Right ventricle myocardium inferior (tissue), 1 donor: Measurements from ENCODE around the gene DDX54. TPM values are rescaled to one million over a fixed set of nuclear protein-coding genes. Genes with fewer than 3 reads are reported as not detected.
"Not testable (repeated sequence)": the region's sequence is repeated elsewhere in the genome, so short reads cannot be mapped to it uniquely, and the experiment has no call there.

Experiments used
- ATAC-seq: fragments of 200-7000 bp; cut with Tn5 transposase; one replicate; pipeline ENCODE4 v1.9.1; 2020; ENCODE audit warnings: mild to moderate bottlenecking, moderate library complexity
- DNase-seq: peaks from one replicate; pipeline ENCODE4 v3.0.0; 2021; ENCODE audit errors: missing footprints
- intact Hi-C: fragments of 100-400 bp; cut with DNase I; formaldehyde crosslinking; loops from one replicate; pipeline ENCODE4 v1.11.0; 2022
- total RNA-seq: library from RNA; stranded (reverse); fragmentation: NEBNext Ultra II Directional; extraction: Animal tissue kit (Norgen Biotek cat#: 25700); gene quantifications from one replicate; pipeline ENCODE4 v1.2.1, GENCODE V29; 2021
- donor health status: DM: no; HTN: yes; CAD: no; lungs with severe emphysema.

The DDX54 gene
- total RNA-seq, 1 donor from 2014 or later: 38.5 TPM

DNA sequence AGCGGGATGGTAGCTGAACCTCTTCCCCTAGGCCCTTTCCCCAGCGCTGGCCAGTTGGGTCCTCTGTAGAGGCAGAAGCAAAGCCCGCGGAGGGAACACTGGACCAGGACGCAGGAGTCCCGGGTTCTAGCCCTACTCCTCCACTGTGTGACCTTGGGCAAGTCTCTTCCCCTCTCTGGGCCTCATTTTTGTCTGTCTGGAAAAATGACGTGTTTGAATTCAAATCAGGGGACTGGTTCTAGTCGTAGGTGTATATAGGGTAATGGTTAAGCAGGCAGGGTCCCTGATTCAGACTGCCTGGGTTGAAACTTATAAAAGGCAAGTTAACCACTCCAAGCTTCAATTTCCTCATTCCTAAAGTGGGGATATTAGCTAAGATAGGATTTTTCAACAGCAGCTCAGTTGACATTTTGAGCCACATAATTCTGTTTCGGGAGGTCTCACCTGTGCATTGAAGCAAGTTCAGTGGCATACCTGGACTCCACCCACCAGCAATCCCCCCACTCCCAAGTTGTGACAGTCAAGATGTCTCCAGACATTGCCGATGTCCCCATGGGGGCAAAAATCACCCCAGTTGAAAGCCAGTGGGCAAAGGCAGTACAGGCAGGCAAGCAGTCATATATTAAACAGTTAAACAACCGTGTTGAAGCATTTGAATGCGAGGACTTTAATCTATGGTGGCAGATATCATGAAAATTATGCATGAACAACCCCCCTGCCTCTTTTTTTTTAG is 36.9 kb upstream of the DDX54 start:
- DNase-seq (no peak), ATAC-seq (no peak)
- intact Hi-C loops: loop anchor here (2.0 to 5.0 kb wide), 2 partner anchors 25 to 50 kb away; no protein-coding TSS in a partner anchor

DNA sequence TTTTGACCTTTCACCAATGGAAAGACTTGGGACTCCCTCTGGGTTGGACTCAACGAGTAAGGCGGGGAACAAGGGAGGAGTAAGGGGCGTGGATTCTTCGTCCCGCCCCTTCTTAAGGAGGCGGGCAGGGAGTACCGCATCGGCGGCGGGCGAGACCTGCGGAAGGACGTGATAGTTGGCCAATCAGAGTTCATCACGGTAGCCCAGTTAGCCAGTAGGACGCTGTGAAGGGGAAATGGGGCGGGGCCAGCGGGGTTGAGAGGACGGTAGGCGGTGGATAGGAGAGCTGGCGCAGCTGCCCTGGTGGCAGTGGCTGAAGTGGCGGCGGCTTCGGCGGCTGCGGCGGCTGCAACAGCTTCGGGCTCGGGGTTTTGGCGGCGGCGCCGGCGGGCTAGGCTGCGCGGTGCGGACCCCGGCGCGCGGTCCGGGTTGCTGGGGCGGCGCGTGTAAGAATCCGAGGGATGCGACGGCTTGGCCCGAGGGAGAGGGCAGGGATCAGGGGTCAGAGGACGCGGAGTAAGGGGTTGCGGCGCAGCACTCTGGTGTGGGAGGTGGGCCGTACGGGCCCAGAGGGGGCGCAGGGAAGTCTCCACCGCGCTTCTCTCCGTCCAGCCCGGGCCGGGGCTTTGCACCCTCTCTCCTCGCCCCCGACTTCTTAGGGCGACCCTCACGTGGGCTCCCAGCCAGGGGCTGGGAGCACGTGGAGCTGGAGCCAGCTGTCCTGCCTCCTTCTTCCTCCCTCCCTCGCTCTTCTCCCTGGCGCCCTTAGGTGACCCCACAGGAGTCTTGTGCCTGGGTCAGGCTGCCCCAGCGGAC is 36.1 kb upstream of the DDX54 start, which contains the start of gene TPCN1:
Gene TPCN1 (plus strand): TSS at position 284 of the 816 bp plus-strand sequence. CDS start 5,389 bp downstream, outside the sequence.
- ATAC-seq: peak; percentile 96
- intact Hi-C loops: loop anchor here (5.0 kb wide), 1 partner anchor 51 kb away; no protein-coding TSS in a partner anchor
- peak; percentile 100 for DNase-seq

DNA sequence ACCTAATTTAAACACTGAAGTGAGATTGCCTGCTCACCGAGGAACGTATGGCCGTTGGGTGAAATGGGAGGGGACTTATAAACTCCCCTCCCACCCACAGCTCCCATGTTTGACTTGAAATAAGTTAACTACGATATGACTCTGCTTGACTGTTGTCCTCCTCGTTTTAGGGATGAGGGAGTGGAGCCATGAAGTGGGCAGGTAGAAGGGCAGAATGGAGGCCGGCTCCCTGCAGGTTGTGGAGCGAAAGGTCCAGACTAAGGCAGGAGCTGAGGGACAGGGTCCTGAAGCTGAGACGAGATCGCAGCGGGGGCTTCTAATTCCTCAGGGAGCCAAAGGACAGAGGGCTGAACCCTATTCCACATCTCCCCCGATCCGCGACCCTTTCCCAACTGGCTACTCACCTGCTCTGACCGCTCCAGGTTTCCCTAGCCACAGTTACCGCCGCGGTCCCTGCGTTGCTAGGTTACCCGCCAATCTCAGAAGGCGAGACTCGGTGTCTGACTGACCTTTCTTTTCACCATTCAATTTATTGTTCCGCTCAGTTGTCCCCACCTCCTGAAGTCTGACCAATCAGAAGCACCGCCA is 35.4 kb upstream of the DDX54 start:
- DNase-seq (no peak), ATAC-seq (no peak)
- intact Hi-C loops: loop anchor here (5.0 kb wide), 1 partner anchor 52 kb away; no protein-coding TSS in a partner anchor

DNA sequence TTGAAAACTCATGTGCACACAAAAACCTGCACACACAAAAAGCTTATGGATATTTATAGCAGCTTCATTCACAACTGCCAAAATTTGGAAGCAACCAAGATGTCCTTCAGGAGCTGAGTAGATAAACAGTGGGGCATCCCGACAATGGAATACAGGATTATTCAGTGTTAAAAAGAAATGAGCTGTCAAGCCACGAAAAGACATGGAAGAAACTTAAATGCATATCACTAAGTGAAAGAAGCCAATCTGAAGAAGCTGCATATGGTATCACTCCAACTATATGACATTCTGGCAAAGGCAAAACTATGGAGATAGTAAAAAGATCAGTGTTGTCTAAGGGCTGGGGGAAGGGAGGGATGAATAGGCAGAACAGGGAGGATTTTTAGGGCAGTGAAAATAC is 30.7 kb upstream of the DDX54 start:
- DNase-seq (no peak), ATAC-seq (no peak)
- intact Hi-C loops: no loop called here

DNA sequence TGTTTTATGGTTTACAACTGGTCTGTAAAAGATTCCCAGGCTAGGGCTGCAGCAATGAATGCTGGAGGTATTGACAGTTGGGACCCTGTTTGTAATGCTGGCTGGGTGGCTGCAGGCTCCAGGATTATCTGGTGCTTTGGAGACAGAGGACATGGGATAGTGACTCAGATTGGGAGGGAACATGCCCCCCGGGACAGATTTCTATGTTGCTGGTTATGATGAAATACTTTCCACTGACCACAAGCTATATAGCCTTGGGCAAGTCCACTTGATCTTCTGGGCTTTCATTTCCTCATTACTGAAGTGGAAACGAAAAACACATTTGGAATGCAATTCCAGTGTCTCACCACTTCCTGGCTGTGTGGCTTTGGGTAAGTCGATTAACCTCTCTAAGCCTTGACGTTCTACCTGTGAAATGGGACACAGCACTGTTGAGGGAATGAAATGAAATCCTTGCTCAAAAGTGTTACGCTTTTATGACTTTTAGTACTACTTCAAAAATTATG is 29.7 kb upstream of the DDX54 start:
- peak; percentile 97 for ATAC-seq
- DNase-seq: no peak
- intact Hi-C loops: no loop called here

DNA sequence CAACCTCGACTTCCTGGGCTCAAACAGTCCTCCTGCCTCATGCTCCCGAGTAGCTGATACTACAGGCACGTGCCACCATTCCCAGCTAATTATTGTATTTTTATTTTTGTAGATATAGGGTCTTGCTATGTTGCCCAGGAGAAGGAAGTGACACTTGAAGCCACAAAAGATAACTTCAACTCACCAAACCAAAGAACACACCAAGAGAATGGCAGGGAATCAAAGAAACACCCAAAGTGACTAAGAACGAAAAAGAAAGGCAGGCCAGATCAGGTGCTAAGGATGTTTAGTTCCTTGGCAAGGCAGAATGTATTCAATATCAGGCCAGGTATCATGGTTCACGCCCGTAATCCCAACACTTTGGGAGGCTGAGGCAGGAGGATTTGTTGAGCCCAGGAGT is 25.9 kb upstream of the DDX54 start:
- no peak for DNase-seq
- intact Hi-C loops: no loop called here
- ATAC-seq: no peak

DNA sequence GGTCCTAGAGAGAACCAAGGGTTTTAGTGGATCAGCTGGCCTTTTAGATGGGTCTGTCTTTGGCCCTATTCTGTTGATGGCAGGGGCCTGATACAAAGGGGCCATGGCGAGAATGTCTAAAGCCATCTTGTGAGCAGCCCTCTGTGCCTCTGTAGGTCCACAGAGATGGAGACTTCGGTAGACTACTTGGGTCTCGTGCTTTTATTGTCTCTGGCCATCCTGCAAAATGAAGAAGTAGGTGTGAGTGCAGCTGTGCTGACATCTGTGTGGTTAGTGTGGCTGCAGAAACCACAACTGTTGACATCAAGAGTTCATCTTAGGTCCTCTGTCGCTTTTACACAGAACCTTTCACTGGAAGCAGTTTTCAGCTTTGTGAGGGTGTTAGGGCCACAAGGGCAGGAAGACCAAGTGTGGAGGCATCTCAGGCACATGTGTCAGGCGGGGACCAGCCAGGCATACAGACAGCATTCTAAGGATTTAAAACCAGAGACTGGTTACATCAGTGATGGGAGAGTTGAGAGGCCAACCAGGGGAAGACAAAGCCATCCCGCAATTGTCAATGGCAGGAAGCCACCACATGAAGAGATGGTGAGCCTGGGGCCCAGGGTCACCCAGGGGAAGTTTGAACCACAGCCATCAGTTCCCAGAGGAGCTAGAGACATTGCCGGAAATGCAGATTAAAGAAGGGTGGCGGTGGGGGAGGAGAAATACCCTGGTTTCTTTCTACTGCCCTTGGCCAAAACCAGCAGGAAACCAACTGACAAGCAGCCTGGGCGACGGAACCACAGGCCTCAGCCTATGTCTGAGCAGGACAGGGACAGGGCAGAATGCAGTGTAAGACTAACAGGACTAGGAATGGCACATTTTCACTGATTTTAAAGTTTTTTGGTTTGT is 23.0 kb upstream of the DDX54 start:
- intact Hi-C loops: no loop called here
- peak; percentile 58 for DNase-seq

DNA sequence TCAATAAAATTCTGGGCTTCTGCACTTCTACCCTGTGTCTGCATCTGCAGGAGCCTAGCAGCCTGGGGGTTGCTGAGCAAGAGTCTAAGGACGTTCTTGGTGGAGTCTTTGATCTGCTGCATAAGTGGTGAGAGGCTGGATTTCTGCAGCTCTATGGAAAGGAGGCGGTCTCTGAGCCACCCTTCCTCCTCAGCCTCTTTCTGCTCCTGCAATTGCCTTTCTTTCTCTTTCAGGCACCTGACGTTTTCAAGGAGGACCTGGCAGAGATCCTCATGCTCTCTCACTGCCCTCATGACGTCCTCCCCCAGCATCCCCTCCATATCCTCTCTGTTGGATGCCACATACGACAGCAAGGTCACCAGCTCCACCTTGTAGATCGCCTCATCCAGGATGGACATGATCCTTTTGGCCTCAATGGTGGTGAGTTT is 22.3 kb upstream of the DDX54 start:
- ATAC-seq: no peak
- DNase-seq: no peak
- intact Hi-C loops: no loop called here

More for the DNA sequence above, 23.0 kb upstream of the DDX54 start:
- peak; percentile 83 for ATAC-seq

DNA sequence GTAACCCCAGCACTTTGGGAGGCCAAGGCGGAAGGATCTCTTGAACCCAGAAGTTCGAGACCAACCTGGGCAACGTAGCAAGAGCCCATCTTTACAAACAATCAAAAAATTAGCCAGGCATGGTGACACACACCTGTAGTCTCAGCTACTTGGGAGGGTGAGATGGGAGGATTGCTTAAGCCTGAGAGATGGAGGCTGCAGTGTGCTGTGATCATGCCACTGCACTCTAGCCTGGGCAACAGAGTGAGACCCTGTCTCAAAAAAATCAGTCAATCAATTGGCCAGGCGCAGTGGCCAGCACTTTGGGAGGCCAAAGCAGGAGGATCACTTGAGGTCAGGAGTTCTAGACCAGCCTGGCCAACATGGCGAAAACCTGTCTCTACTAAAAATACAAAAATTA is 21.5 kb upstream of the DDX54 start:
- ATAC-seq, DNase-seq, intact Hi-C loops: not testable (repeated sequence)

DNA sequence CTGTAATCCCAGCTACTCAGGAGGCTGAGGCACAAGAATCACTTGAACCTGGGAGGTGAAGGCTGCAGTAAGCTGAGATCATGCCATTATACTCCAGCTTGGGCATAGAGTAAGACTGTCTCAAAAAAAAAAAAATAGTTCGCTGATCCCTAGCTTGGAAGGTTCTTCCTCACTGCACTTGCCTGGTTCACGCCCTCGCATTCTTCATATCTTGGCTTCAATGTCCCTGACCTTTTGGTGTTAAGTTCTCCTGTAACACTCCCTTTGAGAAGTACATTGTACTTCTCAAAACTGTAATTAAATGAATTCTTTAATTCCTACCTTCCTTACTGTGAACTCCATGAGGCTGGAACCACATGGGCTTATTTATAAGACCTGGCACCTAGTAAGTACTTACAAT is 19.5 kb upstream of the DDX54 start:
- intact Hi-C loops: no loop called here
- ATAC-seq: no peak
- no peak for DNase-seq

DNA sequence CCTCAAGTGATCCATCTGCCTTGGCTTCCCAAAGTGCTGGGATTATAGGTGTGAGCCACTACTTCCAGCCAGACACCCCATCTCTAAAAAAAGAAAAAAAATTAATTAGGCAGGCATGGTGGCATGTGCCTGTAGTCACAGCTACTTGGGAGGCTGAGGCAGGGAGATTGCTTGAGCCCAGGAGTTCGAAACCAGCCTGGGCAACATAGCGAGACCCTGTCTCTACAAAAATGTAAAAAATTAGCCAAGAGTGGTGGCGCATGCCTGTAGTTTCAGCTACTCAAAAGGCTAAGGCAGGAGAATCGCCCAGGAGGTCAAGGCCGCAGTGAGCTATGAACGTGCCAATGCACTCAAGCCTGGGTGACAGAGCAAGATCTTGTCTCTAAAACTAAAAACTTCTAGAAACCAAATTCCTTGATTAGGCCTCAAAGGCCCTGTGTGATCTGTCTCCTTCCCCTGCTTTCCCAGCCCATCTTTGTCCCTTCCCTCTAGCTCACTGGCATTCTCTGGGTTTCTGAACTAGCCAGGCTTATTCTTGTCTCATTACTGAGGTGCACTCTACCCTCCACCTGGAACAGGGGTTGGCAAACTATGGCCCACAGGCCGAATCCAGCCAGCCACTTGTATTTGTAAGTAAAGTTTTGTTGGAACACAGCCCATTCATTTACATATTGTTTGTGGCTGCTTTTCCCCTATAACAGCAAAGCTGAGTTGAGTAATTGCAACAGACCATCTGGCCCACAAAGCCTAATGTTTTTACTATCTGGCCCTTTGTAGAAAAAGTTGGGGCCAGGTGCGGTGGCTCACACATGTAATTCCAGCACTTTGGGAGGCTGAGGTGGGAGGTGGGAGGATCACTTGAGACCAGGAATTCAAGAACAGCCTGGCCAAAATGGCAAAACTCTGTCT is 18.8 kb upstream of the DDX54 start:
- DNase-seq (no peak), ATAC-seq (no peak)
- intact Hi-C loops: no loop called here

DNA sequence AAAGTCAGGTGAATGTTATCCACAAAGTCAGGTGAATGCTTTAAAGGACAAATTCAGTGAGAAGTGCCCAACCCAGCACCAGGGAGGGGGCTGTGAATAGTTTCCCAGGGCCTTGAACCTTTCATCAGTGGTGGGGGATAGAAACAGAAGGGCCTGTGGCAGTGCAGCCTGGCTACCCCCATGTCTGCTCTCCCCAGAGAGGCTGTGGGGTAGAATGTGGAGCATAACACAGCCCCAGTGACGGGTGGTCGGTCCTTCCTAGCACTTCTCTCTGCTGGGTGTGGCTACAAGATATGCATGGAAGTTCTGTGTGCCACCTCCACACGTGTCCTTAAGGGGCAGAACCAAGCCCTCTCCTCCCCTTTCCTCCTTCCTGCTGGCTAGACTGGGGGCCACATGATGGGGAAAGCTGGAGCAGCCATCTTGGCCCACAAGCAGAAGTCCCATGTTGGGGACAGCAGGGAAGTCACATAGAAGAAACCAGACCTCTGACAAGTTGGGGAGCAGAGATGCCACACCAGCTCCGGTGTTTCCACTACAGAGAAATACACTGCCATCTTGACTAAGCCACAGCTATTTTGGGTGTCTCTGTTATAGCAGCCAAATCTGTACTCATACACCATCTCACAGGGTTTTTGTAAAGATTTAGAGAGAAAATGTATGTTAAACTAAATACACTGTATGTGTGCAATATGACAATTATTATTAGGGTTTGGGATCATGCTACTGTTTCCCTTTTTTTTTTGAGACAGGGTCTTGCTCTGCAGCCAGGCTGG is 17.2 kb upstream of the DDX54 start:
- no peak for ATAC-seq
- no peak for DNase-seq
- intact Hi-C loops: no loop called here

DNA sequence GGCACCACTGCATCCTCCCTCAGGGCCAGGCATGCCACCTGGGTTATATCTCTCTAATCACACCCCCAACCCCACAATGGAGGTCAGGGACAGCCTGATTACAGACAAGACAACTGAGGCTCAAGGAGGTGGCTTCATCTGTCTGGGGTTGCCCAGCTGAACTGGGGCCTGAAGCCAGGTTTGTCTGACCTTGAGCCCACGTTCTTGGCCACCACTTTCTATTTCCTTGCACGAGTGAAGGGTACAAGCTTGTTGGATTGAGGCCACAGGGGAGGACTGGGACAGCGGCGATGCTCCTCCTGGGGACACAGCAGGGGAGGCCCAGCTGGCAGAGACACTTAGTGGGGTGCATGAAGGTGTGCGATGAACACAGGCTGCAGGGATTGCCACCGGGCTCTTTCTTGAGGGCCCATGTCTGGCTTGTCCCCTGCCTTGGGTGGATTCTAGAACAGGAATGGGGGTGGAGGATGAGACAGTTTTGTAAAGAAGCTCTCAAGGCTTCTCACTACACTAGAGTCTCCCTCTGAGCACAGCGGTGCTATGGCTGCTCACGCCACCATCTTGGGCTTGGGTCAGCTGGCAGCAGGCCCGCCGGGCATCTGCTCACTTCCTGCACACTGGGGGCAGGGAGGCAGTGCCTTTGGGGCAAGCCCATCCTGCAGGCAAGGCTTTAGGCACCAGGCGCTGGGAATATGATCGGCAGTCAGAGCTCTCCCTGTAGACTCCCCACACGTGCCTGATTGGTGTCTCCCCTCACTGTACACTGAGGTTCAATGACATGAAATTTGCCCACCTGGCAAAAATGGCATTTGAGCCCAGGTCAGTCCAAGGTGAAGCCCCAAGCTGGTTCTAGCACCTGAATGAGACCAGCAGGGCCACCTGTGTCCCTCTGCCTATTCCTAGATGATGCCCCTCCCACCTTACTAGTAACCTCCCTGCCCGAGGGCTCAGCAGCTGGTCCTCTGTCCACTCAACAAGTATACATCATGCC is 16.2 kb upstream of the DDX54 start:
- DNase-seq: no peak
- intact Hi-C loops: no loop called here

DNA sequence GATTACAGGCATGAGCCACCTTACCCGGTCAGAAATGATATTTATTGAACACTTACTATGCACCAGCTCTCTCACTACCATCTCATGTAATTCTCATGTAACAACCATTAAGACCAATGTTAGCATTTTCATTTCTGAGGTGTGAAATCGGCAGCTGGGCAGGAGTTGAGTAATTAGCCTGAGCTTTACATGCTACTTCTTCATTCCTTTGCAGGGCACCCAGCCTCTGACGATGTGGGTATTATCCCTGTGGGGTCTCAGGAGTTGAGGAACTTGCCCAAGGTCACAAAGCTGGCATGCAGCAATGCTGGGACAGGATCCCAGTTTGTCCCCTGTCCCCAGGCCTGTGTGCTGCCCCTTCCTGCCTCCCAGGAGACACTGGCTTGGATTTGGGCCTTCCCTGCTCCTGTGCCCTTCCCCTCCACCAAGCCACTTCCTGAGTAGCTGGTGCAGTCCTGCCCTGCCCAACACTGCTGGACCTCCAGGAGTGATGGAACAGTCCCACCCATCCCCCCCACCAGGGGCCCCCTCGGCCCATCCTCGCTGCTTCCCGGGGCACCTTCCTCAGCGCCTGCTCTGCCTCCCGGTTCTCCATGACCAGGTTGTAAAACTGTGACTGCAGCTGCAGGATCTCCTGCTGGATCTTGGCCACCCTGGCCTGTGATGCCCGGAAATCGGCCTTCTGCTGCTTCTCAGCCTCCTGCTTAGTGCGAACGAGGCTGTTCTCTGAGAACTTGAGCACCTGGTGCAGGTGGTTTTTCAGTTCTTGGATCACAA is 14.9 kb upstream of the DDX54 start:
- ATAC-seq (no peak), DNase-seq (no peak)
- intact Hi-C loops: no loop called here

More for the DNA sequence above, 16.2 kb upstream of the DDX54 start:
- no peak for ATAC-seq

DNA sequence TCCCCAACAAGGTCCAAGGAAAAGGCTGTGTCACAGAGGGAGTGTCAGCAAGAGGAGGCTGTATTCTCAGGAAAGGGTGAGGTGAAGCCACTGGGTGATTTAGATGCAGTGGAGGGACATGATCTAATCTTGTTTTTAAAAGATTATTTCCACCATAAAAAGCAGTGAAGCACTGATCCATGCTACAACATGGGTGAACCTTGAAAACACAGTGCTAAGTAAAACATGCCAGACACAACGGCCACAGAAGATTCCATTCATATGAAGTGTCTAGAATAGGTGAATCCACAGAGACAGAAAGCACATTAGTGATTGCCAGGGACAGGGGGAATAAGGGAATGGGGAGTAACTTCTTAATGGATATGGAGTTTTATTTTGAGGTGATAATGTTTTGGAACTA is 13.0 kb upstream of the DDX54 start:
- ATAC-seq (no peak), DNase-seq (no peak)
- intact Hi-C loops: loop anchor here (5.0 kb wide), 1 partner anchor 99 kb away; no protein-coding TSS in a partner anchor
